GM23338 (cell line): ENCODE measurements around the gene TUBA8.

Experiments
- CREB1 ChIP-seq: fragments of 250-450 bp; sonication (Bioruptor Pico); IDR thresholded peaks from 2 replicates; pipeline ENCODE4 v1.5.0; 2020; ENCODE audit warnings: low read depth, mild to moderate bottlenecking, moderate library complexity
- EZH2 ChIP-seq: fragments of 200-600 bp; sonication (generic); IDR thresholded peaks from one replicate; pipeline ENCODE4 v1.8.0; 2017; ENCODE audit warnings: antibody characterized with exemption, mild to moderate bottlenecking, low read depth; ENCODE audit not compliant: unreplicated experiment
- EZH2phosphoT487 ChIP-seq: fragments of 200-600 bp; sonication (generic); IDR thresholded peaks from one replicate; pipeline ENCODE4 v1.8.1; 2018; ENCODE audit warnings: antibody characterized with exemption; ENCODE audit not compliant: unreplicated experiment
- JUNB ChIP-seq: IDR thresholded peaks from one replicate; pipeline ENCODE4 v1.6.1; 2016; ENCODE audit warnings: antibody characterized with exemption; ENCODE audit not compliant: unreplicated experiment
- NANOG ChIP-seq: IDR thresholded peaks from 2 replicates; pipeline ENCODE4 v1.6.1; 2016; ENCODE audit warnings: antibody characterized with exemption, borderline replicate concordance
- POLR2AphosphoS5 ChIP-seq: IDR thresholded peaks from 2 replicates; pipeline ENCODE4 v1.6.1; 2016; ENCODE audit warnings: antibody characterized with exemption, low read depth
- STAT1 ChIP-seq: IDR thresholded peaks from one replicate; pipeline ENCODE4 v1.6.1; 2016; ENCODE audit warnings: antibody characterized with exemption; ENCODE audit not compliant: unreplicated experiment
- ZNF331 ChIP-seq: fragments of 250-450 bp; sonication (Bioruptor Pico); IDR thresholded peaks from 2 replicates; pipeline ENCODE4 v1.5.0; 2020; ENCODE audit warnings: low read depth, mild to moderate bottlenecking, moderate library complexity
- TF ChIP-seq, protein P1 (sequence below), 2 experiments: fragments of 200-600 bp in 1 of 2; sonication (generic) in 1 of 2; conservative IDR thresholded peaks; 2 replicates each; pipeline versions ENCODE4 v1.5.1 to v1.6.1; 2016 to 2017; ENCODE audit warnings: antibody characterized with exemption in 2 of 2, low read depth in 2 of 2, mild to moderate bottlenecking in 2 of 2, moderate library complexity in 1 of 2
- TF ChIP-seq, protein P2 (sequence below): IDR thresholded peaks from one replicate; pipeline ENCODE4 v1.6.1; 2018; ENCODE audit warnings: antibody characterized with exemption; ENCODE audit not compliant: unreplicated experiment
- TF ChIP-seq, protein P3 (sequence below): IDR thresholded peaks from 2 replicates; pipeline ENCODE4 v1.6.1; 2016; ENCODE audit warnings: antibody characterized with exemption

DNA sequence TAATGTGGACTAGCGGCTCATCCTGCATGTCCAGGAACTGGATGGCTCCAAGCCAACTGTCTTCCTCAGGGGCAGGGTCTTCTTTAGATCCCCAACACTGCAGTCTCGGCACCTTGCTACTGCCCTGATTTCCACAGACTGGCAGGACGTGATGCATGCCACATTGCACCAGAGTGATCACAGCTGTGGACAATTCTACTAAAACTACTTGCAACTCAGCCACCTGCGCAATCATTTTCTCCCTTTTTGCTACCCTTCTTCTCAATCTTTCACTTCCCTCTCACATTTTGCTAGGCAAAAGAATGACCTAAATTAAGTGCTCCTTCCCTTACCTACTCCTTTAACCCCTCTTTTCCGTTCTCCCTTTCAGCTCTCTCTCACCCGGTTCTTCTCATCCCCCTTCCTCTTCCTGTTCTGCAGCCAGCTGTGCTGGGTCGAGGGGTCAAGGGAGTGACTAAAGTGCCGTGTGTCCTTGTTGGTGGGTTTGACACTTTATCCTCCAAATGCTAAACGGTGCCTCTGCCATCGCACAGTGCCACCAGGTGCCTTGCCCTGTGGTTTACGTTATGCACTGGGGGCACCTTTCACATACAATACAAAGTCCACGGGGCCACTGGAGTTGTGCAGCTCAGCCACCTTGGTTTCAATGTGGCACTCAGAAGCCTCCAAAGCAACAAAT lies 44.3 kb upstream of the TUBA8 start:
- TF ChIP-seq, protein P1, sequence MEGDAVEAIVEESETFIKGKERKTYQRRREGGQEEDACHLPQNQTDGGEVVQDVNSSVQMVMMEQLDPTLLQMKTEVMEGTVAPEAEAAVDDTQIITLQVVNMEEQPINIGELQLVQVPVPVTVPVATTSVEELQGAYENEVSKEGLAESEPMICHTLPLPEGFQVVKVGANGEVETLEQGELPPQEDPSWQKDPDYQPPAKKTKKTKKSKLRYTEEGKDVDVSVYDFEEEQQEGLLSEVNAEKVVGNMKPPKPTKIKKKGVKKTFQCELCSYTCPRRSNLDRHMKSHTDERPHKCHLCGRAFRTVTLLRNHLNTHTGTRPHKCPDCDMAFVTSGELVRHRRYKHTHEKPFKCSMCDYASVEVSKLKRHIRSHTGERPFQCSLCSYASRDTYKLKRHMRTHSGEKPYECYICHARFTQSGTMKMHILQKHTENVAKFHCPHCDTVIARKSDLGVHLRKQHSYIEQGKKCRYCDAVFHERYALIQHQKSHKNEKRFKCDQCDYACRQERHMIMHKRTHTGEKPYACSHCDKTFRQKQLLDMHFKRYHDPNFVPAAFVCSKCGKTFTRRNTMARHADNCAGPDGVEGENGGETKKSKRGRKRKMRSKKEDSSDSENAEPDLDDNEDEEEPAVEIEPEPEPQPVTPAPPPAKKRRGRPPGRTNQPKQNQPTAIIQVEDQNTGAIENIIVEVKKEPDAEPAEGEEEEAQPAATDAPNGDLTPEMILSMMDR (conservative IDR thresholded peaks at IDR 0.05; ENCODE audit: low read depth in 2 of 2): no peak
- TF ChIP-seq, protein P2, sequence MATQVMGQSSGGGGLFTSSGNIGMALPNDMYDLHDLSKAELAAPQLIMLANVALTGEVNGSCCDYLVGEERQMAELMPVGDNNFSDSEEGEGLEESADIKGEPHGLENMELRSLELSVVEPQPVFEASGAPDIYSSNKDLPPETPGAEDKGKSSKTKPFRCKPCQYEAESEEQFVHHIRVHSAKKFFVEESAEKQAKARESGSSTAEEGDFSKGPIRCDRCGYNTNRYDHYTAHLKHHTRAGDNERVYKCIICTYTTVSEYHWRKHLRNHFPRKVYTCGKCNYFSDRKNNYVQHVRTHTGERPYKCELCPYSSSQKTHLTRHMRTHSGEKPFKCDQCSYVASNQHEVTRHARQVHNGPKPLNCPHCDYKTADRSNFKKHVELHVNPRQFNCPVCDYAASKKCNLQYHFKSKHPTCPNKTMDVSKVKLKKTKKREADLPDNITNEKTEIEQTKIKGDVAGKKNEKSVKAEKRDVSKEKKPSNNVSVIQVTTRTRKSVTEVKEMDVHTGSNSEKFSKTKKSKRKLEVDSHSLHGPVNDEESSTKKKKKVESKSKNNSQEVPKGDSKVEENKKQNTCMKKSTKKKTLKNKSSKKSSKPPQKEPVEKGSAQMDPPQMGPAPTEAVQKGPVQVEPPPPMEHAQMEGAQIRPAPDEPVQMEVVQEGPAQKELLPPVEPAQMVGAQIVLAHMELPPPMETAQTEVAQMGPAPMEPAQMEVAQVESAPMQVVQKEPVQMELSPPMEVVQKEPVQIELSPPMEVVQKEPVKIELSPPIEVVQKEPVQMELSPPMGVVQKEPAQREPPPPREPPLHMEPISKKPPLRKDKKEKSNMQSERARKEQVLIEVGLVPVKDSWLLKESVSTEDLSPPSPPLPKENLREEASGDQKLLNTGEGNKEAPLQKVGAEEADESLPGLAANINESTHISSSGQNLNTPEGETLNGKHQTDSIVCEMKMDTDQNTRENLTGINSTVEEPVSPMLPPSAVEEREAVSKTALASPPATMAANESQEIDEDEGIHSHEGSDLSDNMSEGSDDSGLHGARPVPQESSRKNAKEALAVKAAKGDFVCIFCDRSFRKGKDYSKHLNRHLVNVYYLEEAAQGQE: no peak
- no peak for TF ChIP-seq EZH2
- TF ChIP-seq POLR2AphosphoS5: no peak
- no peak for TF ChIP-seq STAT1
- TF ChIP-seq CREB1 (CRISPR knock-in tag): no peak
- TF ChIP-seq JUNB: no peak
- TF ChIP-seq, protein P3, sequence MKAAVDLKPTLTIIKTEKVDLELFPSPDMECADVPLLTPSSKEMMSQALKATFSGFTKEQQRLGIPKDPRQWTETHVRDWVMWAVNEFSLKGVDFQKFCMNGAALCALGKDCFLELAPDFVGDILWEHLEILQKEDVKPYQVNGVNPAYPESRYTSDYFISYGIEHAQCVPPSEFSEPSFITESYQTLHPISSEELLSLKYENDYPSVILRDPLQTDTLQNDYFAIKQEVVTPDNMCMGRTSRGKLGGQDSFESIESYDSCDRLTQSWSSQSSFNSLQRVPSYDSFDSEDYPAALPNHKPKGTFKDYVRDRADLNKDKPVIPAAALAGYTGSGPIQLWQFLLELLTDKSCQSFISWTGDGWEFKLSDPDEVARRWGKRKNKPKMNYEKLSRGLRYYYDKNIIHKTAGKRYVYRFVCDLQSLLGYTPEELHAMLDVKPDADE: no peak
- no peak for TF ChIP-seq NANOG
- TF ChIP-seq ZNF331 (CRISPR knock-in tag): no peak
- TF ChIP-seq EZH2phosphoT487: no peak
